ENCODE data around the gene GNGT2.

DNA sequence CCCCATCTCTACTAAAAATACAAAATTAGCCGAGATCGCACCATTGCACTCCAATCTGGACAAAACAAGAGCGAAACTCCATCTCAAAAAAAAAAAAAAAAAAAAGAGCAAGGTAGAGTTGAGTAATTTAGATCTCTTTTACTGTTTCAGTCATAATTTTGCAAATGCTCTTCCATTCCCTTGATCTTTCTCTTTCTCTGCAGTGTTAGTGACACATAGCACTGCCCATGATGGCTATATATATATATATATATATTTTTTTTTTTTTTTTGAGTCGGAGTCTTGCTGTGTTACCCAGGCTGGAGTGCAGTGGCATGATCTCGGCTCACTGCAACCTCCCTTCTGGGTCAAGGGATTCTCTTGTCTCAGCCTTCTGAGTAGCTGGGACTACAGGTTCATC, 32.4 kb upstream of the GNGT2 start:
- no peak for TF ChIP-seq EZH2 (IDR thresholded peaks at IDR 0.05; ENCODE audit: low read length)
- TF ChIP-seq, protein P1, sequence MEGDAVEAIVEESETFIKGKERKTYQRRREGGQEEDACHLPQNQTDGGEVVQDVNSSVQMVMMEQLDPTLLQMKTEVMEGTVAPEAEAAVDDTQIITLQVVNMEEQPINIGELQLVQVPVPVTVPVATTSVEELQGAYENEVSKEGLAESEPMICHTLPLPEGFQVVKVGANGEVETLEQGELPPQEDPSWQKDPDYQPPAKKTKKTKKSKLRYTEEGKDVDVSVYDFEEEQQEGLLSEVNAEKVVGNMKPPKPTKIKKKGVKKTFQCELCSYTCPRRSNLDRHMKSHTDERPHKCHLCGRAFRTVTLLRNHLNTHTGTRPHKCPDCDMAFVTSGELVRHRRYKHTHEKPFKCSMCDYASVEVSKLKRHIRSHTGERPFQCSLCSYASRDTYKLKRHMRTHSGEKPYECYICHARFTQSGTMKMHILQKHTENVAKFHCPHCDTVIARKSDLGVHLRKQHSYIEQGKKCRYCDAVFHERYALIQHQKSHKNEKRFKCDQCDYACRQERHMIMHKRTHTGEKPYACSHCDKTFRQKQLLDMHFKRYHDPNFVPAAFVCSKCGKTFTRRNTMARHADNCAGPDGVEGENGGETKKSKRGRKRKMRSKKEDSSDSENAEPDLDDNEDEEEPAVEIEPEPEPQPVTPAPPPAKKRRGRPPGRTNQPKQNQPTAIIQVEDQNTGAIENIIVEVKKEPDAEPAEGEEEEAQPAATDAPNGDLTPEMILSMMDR (optimal IDR thresholded peaks at IDR 0.05 in 1 of 3, IDR thresholded peaks at IDR 0.05 in 1 of 3, conservative IDR thresholded peaks at IDR 0.05 in 1 of 3; ENCODE audit: extremely low read depth in 1 of 3, insufficient read depth in 2 of 3, low read length in 3 of 3), result no peak
